ENCODE results near the gene IVD.

The IVD gene

DNA sequence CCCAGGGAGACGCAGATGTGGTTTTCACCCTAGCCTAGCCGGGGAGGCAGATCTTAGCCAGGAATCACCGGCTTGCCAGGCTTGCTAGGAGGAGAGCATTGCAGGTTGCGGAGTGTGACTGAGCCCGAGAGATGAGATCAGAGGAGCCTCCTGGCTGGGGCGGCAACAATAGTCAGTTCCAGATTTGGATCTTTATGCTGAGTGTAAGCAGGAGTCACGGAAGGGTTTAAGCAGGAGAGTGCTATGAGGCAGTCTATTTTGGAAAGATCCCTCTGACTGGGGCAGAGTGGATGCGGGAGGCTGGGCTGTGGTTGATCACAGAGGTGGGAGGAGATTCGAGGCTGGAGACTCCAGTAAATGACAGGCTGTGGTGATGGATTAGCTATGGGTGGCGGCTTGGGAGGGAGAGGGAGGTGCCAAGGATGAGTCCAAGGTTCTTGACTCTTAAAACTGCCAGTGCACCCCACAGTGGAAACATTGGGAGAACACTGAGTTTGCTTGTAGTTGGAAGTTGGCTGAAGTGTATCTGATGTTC is 24.7 kb downstream of the IVD start:
- DNase-seq (ENCODE audit: extremely low read depth, low read depth) = no peak
- H3K4me3 ChIP-seq (replicated peaks; ENCODE audit: low read depth, low read length) = no peak overlapping the region
- TF ChIP-seq, protein P1, sequence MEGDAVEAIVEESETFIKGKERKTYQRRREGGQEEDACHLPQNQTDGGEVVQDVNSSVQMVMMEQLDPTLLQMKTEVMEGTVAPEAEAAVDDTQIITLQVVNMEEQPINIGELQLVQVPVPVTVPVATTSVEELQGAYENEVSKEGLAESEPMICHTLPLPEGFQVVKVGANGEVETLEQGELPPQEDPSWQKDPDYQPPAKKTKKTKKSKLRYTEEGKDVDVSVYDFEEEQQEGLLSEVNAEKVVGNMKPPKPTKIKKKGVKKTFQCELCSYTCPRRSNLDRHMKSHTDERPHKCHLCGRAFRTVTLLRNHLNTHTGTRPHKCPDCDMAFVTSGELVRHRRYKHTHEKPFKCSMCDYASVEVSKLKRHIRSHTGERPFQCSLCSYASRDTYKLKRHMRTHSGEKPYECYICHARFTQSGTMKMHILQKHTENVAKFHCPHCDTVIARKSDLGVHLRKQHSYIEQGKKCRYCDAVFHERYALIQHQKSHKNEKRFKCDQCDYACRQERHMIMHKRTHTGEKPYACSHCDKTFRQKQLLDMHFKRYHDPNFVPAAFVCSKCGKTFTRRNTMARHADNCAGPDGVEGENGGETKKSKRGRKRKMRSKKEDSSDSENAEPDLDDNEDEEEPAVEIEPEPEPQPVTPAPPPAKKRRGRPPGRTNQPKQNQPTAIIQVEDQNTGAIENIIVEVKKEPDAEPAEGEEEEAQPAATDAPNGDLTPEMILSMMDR (IDR thresholded peaks at IDR 0.05; ENCODE audit: low read depth, low read length, missing control alignments) = no peak

DNA sequence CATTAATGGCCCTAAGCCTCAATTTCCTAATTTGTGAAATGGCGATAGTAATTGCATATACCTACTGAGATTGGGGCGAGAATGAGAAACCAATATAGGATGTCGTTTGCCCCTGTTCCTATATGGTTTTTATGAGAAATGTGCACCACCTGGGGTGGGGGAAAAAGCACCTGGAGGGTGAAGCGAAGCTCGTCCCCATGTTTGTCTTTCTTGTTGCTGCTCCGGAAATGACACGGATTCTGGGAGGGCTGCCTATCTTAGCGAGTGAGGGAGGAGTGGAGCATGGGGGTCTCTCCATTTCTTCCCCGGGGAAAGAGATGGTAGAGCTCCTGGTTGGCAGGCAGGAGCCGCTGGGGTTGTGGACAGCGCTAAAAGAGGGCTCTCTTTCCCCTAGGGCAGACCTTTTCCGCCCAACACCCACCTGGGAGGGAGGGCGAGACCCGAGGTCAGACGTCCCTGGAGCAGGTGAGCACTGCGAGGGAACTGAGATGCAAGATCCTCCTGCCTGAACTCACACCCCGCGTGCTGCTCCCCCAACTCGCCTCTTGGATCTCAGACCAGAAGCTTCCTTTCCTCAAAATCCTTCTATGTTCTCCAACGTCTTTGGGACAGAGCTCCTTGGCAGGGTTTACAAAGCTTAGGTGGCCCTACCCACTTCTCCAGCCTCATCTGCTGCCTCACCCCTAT is 29.6 kb downstream of the IVD start:
- no peak overlapping the region for H3K4me3 ChIP-seq (replicated peaks; ENCODE audit: low read depth, low read length)
- TF ChIP-seq, protein P1 (IDR thresholded peaks at IDR 0.05; ENCODE audit: low read depth, low read length, missing control alignments) = no peak
- no peak for DNase-seq (ENCODE audit: extremely low read depth, low read depth)

GRCh38 chr15:40435710-40436089 is 30.1 kb downstream of the IVD start:
- no peak for DNase-seq (ENCODE audit: extremely low read depth, low read depth)
- TF ChIP-seq, protein P1 (IDR thresholded peaks at IDR 0.05; ENCODE audit: low read depth, low read length, missing control alignments) = no peak
- peak overlapping the region; percentile 29 for H3K4me3 ChIP-seq (replicated peaks; ENCODE audit: low read depth, low read length)

GRCh38 chr15:40436116-40436891 is 30.7 kb downstream of the IVD start:
- TF ChIP-seq, protein P1 (IDR thresholded peaks at IDR 0.05; ENCODE audit: low read depth, low read length, missing control alignments) = no peak
- H3K4me3 ChIP-seq (replicated peaks; ENCODE audit: low read depth, low read length) = peak overlapping the region; percentile 29
- DNase-seq (ENCODE audit: extremely low read depth, low read depth) = no peak

DNA sequence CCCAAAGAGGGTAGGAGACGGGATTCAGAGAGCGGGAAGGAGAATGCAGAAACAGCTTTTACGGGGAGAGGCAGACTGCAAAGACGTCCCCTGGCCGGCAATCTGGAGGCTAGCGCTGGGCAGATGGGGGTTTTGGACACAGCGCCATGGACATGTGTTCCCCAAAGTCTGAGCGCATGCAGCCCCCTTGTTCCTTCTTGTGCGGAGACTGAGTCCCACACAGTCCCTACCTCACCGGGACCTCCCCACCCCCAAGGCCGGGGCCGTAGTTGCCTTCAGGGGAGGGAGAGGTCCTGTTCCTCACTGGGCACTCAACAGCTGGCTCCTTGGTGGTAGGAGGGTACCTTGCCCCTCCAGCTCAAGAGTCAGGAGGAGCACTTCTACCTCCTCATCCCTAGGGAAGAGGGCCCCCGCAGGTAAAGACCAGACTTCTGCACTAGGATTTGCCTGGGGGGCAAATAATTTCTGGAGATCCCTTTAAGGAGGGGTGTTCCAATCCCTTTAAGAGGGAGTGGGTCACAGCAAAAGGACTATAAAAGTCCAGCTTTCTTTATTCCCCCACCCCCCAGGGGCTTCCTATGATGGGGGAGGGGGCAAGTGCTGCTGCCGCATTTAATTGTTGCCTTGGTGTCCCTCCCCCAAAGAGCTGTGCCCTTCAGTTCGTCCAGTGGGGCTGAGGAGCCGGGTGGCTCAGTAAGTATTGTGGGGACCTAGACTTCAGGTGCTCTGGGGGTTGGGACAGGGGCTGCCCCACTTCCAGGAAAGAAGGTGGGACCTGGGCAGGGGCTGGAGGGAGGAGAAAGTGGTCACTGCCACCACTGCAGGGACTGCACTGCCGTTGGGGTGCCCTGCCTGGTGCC is 31.5 kb downstream of the IVD start:
- H3K4me3 ChIP-seq (replicated peaks; ENCODE audit: low read depth, low read length) = peak overlapping the region; percentile 29
- TF ChIP-seq, protein P1 (IDR thresholded peaks at IDR 0.05; ENCODE audit: low read depth, low read length, missing control alignments) = no peak
- DNase-seq (ENCODE audit: extremely low read depth, low read depth) = no peak

Data from HFF-Myc (cell line).